Pancreas (tissue), 10 donors: Measurements from ENCODE around the gene SLC39A11. TPM values are rescaled to one million over a fixed set of nuclear protein-coding genes. Genes with fewer than 3 reads are reported as not detected.

Source experiments
- ATAC-seq, 4 donors: fragments of 200-7000 bp; cut with Tn5 transposase; one replicate each; pipeline versions ENCODE4 v1.8.0 to v1.9.1; 2020; ENCODE audit warnings: mild to moderate bottlenecking in 4 of 4, moderate library complexity in 4 of 4
- DNase-seq, 6 donors: peaks; one replicate each; pipeline ENCODE4 v3.0.0-alpha.2; 2020
- FAIRE-seq: peaks from 2 replicates; lab custom pipeline; 2012; peaks lifted over from hg19 to GRCh38; lab: Jason Lieb, UNC
- H3K27ac ChIP-seq, 4 donors: fragments of 200-600 bp; sonication (generic); 1 replicate in 3 of 4; 2 replicates in 1 of 4; pipeline versions ENCODE4 v1.5.0 to v1.8.0; 2020
- H3K27me3 ChIP-seq, 4 donors: fragments of 200-600 bp; one replicate each; pipeline ENCODE4 v1.8.0; 2021
- H3K36me3 ChIP-seq, 3 donors: fragments of 200-600 bp; sonication (generic) in 1 of 3; one replicate each; pipeline versions ENCODE4 v1.5.0 to v1.8.0; 2020 to 2021
- H3K4me1 ChIP-seq, 3 donors: fragments of 200-600 bp; one replicate each; pipeline ENCODE4 v1.8.0; 2021
- H3K4me3 ChIP-seq, 4 donors: fragments of 200-600 bp; sonication (generic) in 2 of 4; one replicate each; pipeline versions ENCODE4 v1.5.0 to v1.8.0; 2020 to 2021
- H3K9me3 ChIP-seq, 4 donors: fragments of 200-600 bp; one replicate each; pipeline ENCODE4 v1.8.0; 2021
- CTCF ChIP-seq, 4 donors: fragments of 200-600 bp; sonication (generic) in 3 of 4; IDR thresholded peaks; one replicate each; pipeline versions ENCODE4 v1.5.0 to v1.8.0; 2021; ENCODE audit warnings: antibody characterized with exemption in 4 of 4
- WGBS, 2 donors: extraction: QIAGEN DNeasy Blood & Tissue Kit; methylation state at CpG; one replicate each; pipeline ENCODE4 v1.1.7; 2013; 5-methylcytosine and 5-hydroxymethylcytosine counted together
- intact Hi-C, 3 donors: fragments of 100-400 bp; cut with DNase I; formaldehyde crosslinking; loops; one replicate each; pipeline versions ENCODE4 v1.11.1 to v1.14.2; 2022
- polyA plus RNA-seq, 2 donors: library from polyadenylated mRNA; stranded (reverse); fragments of 200-250 nt; gene quantifications; one replicate each; pipeline ENCODE4 v1.2.3, GENCODE V29; 2013
- total RNA-seq, 6 donors: library from RNA; stranded (reverse); fragmentation: NEBNext Ultra II Directional in 4 of 6; extraction: Animal tissue kit (Norgen Biotek cat#: 25700) in 4 of 6; gene quantifications; one replicate each; pipeline versions ENCODE4 v1.2.1 to v1.2.4, GENCODE V29; 2021 to 2023
- donor health status: healthy with polysubstance abuse.
- donor health status: DM: no; HTN: no; CAD: no; lungs with moderate emphysema.
- donor health status: DM: no; HTN: no; CAD: no.
- donor health status: control.
- donor health status: control.
- donor health status: Bipolar disorder and iron deficiency.
- donor health status: DM: yes; HTN: yes; CAD: no.
- donor health status: DM: no; HTN: no; CAD: no.
- donor health status: DM: no; HTN: no; CAD: no.
- donor health status: DM: yes; HTN: yes; CAD: no.

Gene SLC39A11
- total and polyA plus RNA-seq, 8 donors: 7.9 to 32.9 (median 19.9) TPM

- no peak for TF ChIP-seq CTCF (IDR thresholded peaks at IDR 0.05)
- 93 to 95% methylated on average over 5 of the region's 5 CpGs for WGBS, 2 donors
- Histone ChIP-seq H3K9me3 (no peaks in the 10 kb centered on the region), H3K27me3 (no peaks in the 10 kb centered on the region), H3K27ac (no peak overlapping the region), H3K36me3 (no peaks in the 10 kb centered on the region), H3K4me3 (no peak overlapping the region), H3K4me1 (no peaks in the 10 kb centered on the region)
- intact Hi-C loops: no loop called here
- no peak for FAIRE-seq
- no peak for ATAC-seq
- DNase-seq: no peak
These were observed 171.0 kb downstream of the SLC39A11 start for GRCh38 chr17:72921347-72922054.

GRCh38 chr17:72920513-72920912 is 172.0 kb downstream of the SLC39A11 start:
- Histone ChIP-seq H3K27ac (no peak overlapping the region), H3K27me3 (no peaks in the 10 kb centered on the region), H3K4me3 (no peak overlapping the region), H3K4me1 (no peaks in the 10 kb centered on the region), H3K9me3 (no peaks in the 10 kb centered on the region), H3K36me3 (no peaks in the 10 kb centered on the region)
- WGBS, 2 donors: 87 to 96% methylated on average over 2 of the region's 2 CpGs
- TF ChIP-seq CTCF (IDR thresholded peaks at IDR 0.05): no peak
- ATAC-seq: no peak
- FAIRE-seq: no peak
- no peak for DNase-seq
- intact Hi-C loops: no loop called here

GRCh38 chr17:72916991-72917390 is 175.5 kb downstream of the SLC39A11 start:
- Histone ChIP-seq H3K9me3 (no peaks in the 10 kb centered on the region), H3K4me1 (no peaks in the 10 kb centered on the region), H3K36me3 (no peaks in the 10 kb centered on the region), H3K4me3 (no peak overlapping the region), H3K27ac (no peak overlapping the region), H3K27me3 (no peaks in the 10 kb centered on the region)
- DNase-seq (no peak), FAIRE-seq (no peak), ATAC-seq (no peak)
- WGBS, 2 donors: 95% methylated on average over 8 of the region's 8 CpGs
- intact Hi-C loops: no loop called here
- no peak for TF ChIP-seq CTCF (IDR thresholded peaks at IDR 0.05)

GRCh38 chr17:72915625-72916081 is 176.8 kb downstream of the SLC39A11 start:
- no peaks in the 10 kb centered on the region for H3K9me3 ChIP-seq
- no peaks in the 10 kb centered on the region for H3K27me3 ChIP-seq
- intact Hi-C loops: no loop called here
- TF ChIP-seq CTCF (IDR thresholded peaks at IDR 0.05): no peak
- H3K4me3 ChIP-seq: no peak overlapping the region
- H3K27ac ChIP-seq: no peak overlapping the region
- H3K4me1 ChIP-seq: no peaks in the 10 kb centered on the region
- H3K36me3 ChIP-seq: no peaks in the 10 kb centered on the region
- ATAC-seq (no peak), DNase-seq (no peak), FAIRE-seq (no peak)
- 96 to 98% methylated on average over 10 of the region's 10 CpGs for WGBS, 2 donors

- no peak for TF ChIP-seq CTCF (IDR thresholded peaks at IDR 0.05)
- Histone ChIP-seq H3K4me1 (no peaks in the 10 kb centered on the region), H3K27me3 (no peaks in the 10 kb centered on the region), H3K4me3 (no peak overlapping the region), H3K36me3 (no peaks in the 10 kb centered on the region), H3K27ac (no peak overlapping the region), H3K9me3 (no peaks in the 10 kb centered on the region)
- DNase-seq: no peak
- WGBS, 2 donors: 92 to 96% methylated on average over 5 of the region's 5 CpGs
- FAIRE-seq: no peak
- no peak for ATAC-seq
- intact Hi-C loops: no loop called here
These were observed 179.3 kb downstream of the SLC39A11 start for GRCh38 chr17:72913142-72913682.
